Measurements from ENCODE around the gene DUSP3.

DNA sequence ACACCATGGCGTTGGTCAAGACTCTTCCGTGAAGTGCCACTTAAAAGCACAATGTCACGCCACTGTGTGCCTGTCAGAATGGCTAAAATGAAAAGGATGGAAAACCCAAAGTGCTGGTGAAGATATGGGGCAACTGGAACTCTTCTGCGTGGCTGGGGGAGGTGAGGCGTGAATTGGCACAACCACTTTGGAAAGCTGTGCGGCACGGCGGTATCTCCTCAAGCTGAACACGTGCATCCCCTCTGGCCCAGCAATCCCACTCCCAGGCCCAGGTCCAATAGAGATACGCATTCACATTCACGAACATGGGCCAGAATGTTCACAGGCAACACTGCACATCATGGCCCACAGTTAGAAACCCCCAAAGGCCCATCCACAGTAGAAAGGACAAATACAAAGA lies 8.9 kb downstream of the DUSP3 start:
- no peak for TF ChIP-seq CTCF (IDR thresholded peaks at IDR 0.05; ENCODE audit: poor library complexity)
- TF ChIP-seq EZH2phosphoT487 (IDR thresholded peaks at IDR 0.05; ENCODE audit: low read depth, severe bottlenecking, unreplicated experiment) = no peak

Measured in hepatocyte (in vitro differentiated cells).